ENCODE measurements around the gene DOK4.

GRCh38 chr16:57510016-57510871, 24.0 kb upstream of the DOK4 start:
- TF ChIP-seq CTCF (IDR thresholded peaks at IDR 0.05; ENCODE audit: insufficient read depth, low read depth, low read length) (no peak), EZH2 (IDR thresholded peaks at IDR 0.05; ENCODE audit: insufficient read depth, low read length) (no peak)
